Activated naive CD4-positive, alpha-beta T cell treated with anti-CD3 and anti-CD28 coated beads, Interleukin-2, amount 10 ng/mL, durations not matched to agents 7 days and 5 days (primary cell): ENCODE measurements around the gene SLC37A1.

Source experiments
- CTCF ChIA-PET: fragments of 350-600 bp; sonication (Branson Sonifier 250); formaldehyde crosslinking; loops from one replicate; lab custom pipeline; 2021; ENCODE audit warnings: antibody characterized with exemption; lab: Charles Lee
- DNase-seq: peaks from one replicate; pipeline ENCODE4 v3.0.0-alpha.2; 2020
- H3K27ac Mint-ChIP-seq: one replicate; pipeline ENCODE4 v1.8.0; 2021; ENCODE audit warnings: mild to moderate bottlenecking, moderate library complexity, mixed read lengths
- H3K27me3 Mint-ChIP-seq: one replicate; pipeline ENCODE4 v1.8.0; 2021; ENCODE audit warnings: mild to moderate bottlenecking, mixed read lengths
- H3K36me3 Mint-ChIP-seq: one replicate; pipeline ENCODE4 v1.8.0; 2021; ENCODE audit warnings: mixed read lengths
- H3K4me1 Mint-ChIP-seq: one replicate; pipeline ENCODE4 v1.8.0; 2021; ENCODE audit warnings: mixed read lengths
- H3K4me3 Mint-ChIP-seq: one replicate; pipeline ENCODE4 v1.8.0; 2021; ENCODE audit warnings: mild to moderate bottlenecking, moderate library complexity, mixed read lengths
- H3K9me3 Mint-ChIP-seq: one replicate; pipeline ENCODE4 v1.8.0; 2021; ENCODE audit warnings: mixed read lengths

Gene SLC37A1

GRCh38 chr21:42473498-42474042 is 40.1 kb upstream of the SLC37A1 start:
- Mint-ChIP-seq H3K4me3 (no peak overlapping the region), H3K27me3 (peaks cover 58% of the 10 kb centered on the region), H3K36me3 (no peaks in the 10 kb centered on the region), H3K4me1 (no peaks in the 10 kb centered on the region), H3K9me3 (no peaks in the 10 kb centered on the region), H3K27ac (no peak overlapping the region)
- CTCF ChIA-PET: interaction anchor here (1.0 to 1.1 kb wide), 2 partner anchors 16 to 87 kb away, joined by 3 to 4 read pairs; no protein-coding TSS in a partner anchor
- DNase-seq: no peak

- peaks cover 52% of the 10 kb centered on the region for H3K27me3 Mint-ChIP-seq
- H3K4me3 Mint-ChIP-seq: no peak overlapping the region
- H3K9me3 Mint-ChIP-seq: no peaks in the 10 kb centered on the region
- no peak for DNase-seq
- no peak overlapping the region for H3K27ac Mint-ChIP-seq
- CTCF ChIA-PET: interaction anchor here (1.0 to 1.1 kb wide), 2 partner anchors 16 to 86 kb away, joined by 3 to 4 read pairs; no protein-coding TSS in a partner anchor
- no peaks in the 10 kb centered on the region for H3K4me1 Mint-ChIP-seq
- no peaks in the 10 kb centered on the region for H3K36me3 Mint-ChIP-seq
Measured at GRCh38 chr21:42474043-42474831, 39.4 kb upstream of the SLC37A1 start.

GRCh38 chr21:42475036-42475435 is 38.6 kb upstream of the SLC37A1 start:
- peaks cover 52% of the 10 kb centered on the region for H3K27me3 Mint-ChIP-seq
- no peaks in the 10 kb centered on the region for H3K9me3 Mint-ChIP-seq
- H3K4me1 Mint-ChIP-seq: no peaks in the 10 kb centered on the region
- H3K4me3 Mint-ChIP-seq: no peak overlapping the region
- no peak overlapping the region for H3K27ac Mint-ChIP-seq
- CTCF ChIA-PET: no interaction called here
- no peaks in the 10 kb centered on the region for H3K36me3 Mint-ChIP-seq
- no peak for DNase-seq

- peaks cover 59% of the 10 kb centered on the region for H3K27me3 Mint-ChIP-seq
- CTCF ChIA-PET: no interaction called here
- no peak for DNase-seq
- H3K4me3 Mint-ChIP-seq: no peak overlapping the region
- no peaks in the 10 kb centered on the region for H3K9me3 Mint-ChIP-seq
- no peaks in the 10 kb centered on the region for H3K36me3 Mint-ChIP-seq
- H3K4me1 Mint-ChIP-seq: no peaks in the 10 kb centered on the region
- no peak overlapping the region for H3K27ac Mint-ChIP-seq
Measured at GRCh38 chr21:42475526-42476387, 37.9 kb upstream of the SLC37A1 start.

GRCh38 chr21:42476388-42477331 is 37.0 kb upstream of the SLC37A1 start:
- Mint-ChIP-seq H3K4me3 (no peak overlapping the region), H3K9me3 (no peaks in the 10 kb centered on the region), H3K36me3 (no peaks in the 10 kb centered on the region), H3K27me3 (peaks cover 53% of the 10 kb centered on the region), H3K27ac (no peak overlapping the region), H3K4me1 (no peaks in the 10 kb centered on the region)
- no peak for DNase-seq
- CTCF ChIA-PET: interaction anchor here (0.7 kb wide), 1 partner anchor 13 kb away, joined by 3 read pairs; no protein-coding TSS in a partner anchor

- CTCF ChIA-PET: interaction anchor here (0.6 to 1.1 kb wide), 2 partner anchors 41 to 150 kb away, joined by 3 read pairs; no protein-coding TSS in a partner anchor
- Mint-ChIP-seq H3K4me3 (no peak overlapping the region), H3K27me3 (peaks cover 47% of the 10 kb centered on the region), H3K9me3 (no peaks in the 10 kb centered on the region), H3K27ac (no peak overlapping the region), H3K36me3 (no peaks in the 10 kb centered on the region), H3K4me1 (no peaks in the 10 kb centered on the region)
- no peak for DNase-seq
Measured at GRCh38 chr21:42478504-42478903, 35.1 kb upstream of the SLC37A1 start.

GRCh38 chr21:42479582-42479981 is 34.1 kb upstream of the SLC37A1 start:
- Mint-ChIP-seq H3K36me3 (no peaks in the 10 kb centered on the region), H3K4me1 (no peaks in the 10 kb centered on the region), H3K9me3 (no peaks in the 10 kb centered on the region), H3K27me3 (peaks cover 37% of the 10 kb centered on the region), H3K27ac (no peak overlapping the region), H3K4me3 (no peak overlapping the region)
- DNase-seq: no peak
- CTCF ChIA-PET: no interaction called here

GRCh38 chr21:42480736-42481135 is 32.9 kb upstream of the SLC37A1 start:
- no peak for DNase-seq
- Mint-ChIP-seq H3K9me3 (no peaks in the 10 kb centered on the region), H3K4me1 (no peaks in the 10 kb centered on the region), H3K27ac (no peak overlapping the region), H3K27me3 (peaks cover 42% of the 10 kb centered on the region), H3K36me3 (no peaks in the 10 kb centered on the region), H3K4me3 (no peak overlapping the region)
- CTCF ChIA-PET: no interaction called here

- CTCF ChIA-PET: no interaction called here
- Mint-ChIP-seq H3K4me3 (no peak overlapping the region), H3K9me3 (no peaks in the 10 kb centered on the region), H3K4me1 (no peaks in the 10 kb centered on the region), H3K27me3 (peaks cover 42% of the 10 kb centered on the region), H3K36me3 (no peaks in the 10 kb centered on the region), H3K27ac (no peak overlapping the region)
- DNase-seq: no peak
Measured at GRCh38 chr21:42481169-42481568, 32.5 kb upstream of the SLC37A1 start.

GRCh38 chr21:42484966-42485365 is 28.7 kb upstream of the SLC37A1 start:
- CTCF ChIA-PET: no interaction called here
- no peak overlapping the region for H3K27ac Mint-ChIP-seq
- H3K36me3 Mint-ChIP-seq: no peaks in the 10 kb centered on the region
- no peaks in the 10 kb centered on the region for H3K4me1 Mint-ChIP-seq
- DNase-seq: no peak
- peaks cover 3% of the 10 kb centered on the region for H3K9me3 Mint-ChIP-seq
- H3K4me3 Mint-ChIP-seq: no peak overlapping the region
- peaks cover 60% of the 10 kb centered on the region for H3K27me3 Mint-ChIP-seq

- no peaks in the 10 kb centered on the region for H3K36me3 Mint-ChIP-seq
Measured at GRCh38 chr21:42486072-42486471, 27.6 kb upstream of the SLC37A1 start.

GRCh38 chr21:42486531-42486930 is 27.1 kb upstream of the SLC37A1 start:
- no peak for DNase-seq
- H3K27ac Mint-ChIP-seq: no peak overlapping the region
- CTCF ChIA-PET: interaction anchor here (1.3 kb wide), 1 partner anchor 105 kb away, joined by 3 read pairs; no protein-coding TSS in a partner anchor

More at GRCh38 chr21:42486072-42486471, 27.6 kb upstream of the SLC37A1 start:
- H3K4me1 Mint-ChIP-seq: no peaks in the 10 kb centered on the region
- no peak overlapping the region for H3K4me3 Mint-ChIP-seq
- DNase-seq: no peak
- H3K27me3 Mint-ChIP-seq: peaks cover 58% of the 10 kb centered on the region
- CTCF ChIA-PET: no interaction called here
- H3K27ac Mint-ChIP-seq: no peak overlapping the region
- peaks cover 3% of the 10 kb centered on the region for H3K9me3 Mint-ChIP-seq

GRCh38 chr21:42489006-42489563 is 24.6 kb upstream of the SLC37A1 start:
- H3K9me3 Mint-ChIP-seq: peaks cover 3% of the 10 kb centered on the region
- H3K27me3 Mint-ChIP-seq: peaks cover 75% of the 10 kb centered on the region
- H3K36me3 Mint-ChIP-seq: no peaks in the 10 kb centered on the region
- peaks cover 13% of the 10 kb centered on the region for H3K4me1 Mint-ChIP-seq
- CTCF ChIA-PET: interaction anchor here (1.5 kb wide), 1 partner anchor 15 kb away, joined by 4 read pairs; no protein-coding TSS in a partner anchor
- H3K4me3 Mint-ChIP-seq: no peak overlapping the region
- DNase-seq: no peak
- no peak overlapping the region for H3K27ac Mint-ChIP-seq

More at GRCh38 chr21:42486531-42486930, 27.1 kb upstream of the SLC37A1 start:
- Mint-ChIP-seq H3K4me3 (no peak overlapping the region), H3K36me3 (no peaks in the 10 kb centered on the region), H3K27me3 (peaks cover 60% of the 10 kb centered on the region), H3K4me1 (no peaks in the 10 kb centered on the region), H3K9me3 (peaks cover 3% of the 10 kb centered on the region)
